SK-N-SH (cell line): ENCODE measurements around the gene RIN3.

Experiments
- CHD2 ChIP-seq: fragments of 150-350 bp; IDR thresholded peaks from 2 replicates; pipeline ENCODE4 v1.6.1; 2018; ENCODE audit warnings: low read length; ENCODE audit not compliant: partially characterized antibody
- EZH2phosphoT487 ChIP-seq: fragments of 200-600 bp; sonication (generic); IDR thresholded peaks from 2 replicates; pipeline ENCODE4 v1.6.1; 2017; ENCODE audit warnings: low read depth, mixed run types, mild to moderate bottlenecking, antibody characterized with exemption, moderate library complexity, borderline replicate concordance
- FOXJ3 ChIP-seq: sonication (generic); formaldehyde crosslinking; IDR thresholded peaks from 2 replicates; pipeline ENCODE4 v1.5.1; 2020; ENCODE audit warnings: mild to moderate bottlenecking, missing genetic modification reagents
- GABPA ChIP-seq: IDR thresholded peaks from 2 replicates; pipeline ENCODE4 v1.4.0; 2012; ENCODE audit warnings: low read depth, mild to moderate bottlenecking
- MXI1 ChIP-seq: IDR thresholded peaks from 2 replicates; pipeline ENCODE4 v1.6.1; 2012; ENCODE audit warnings: mild to moderate bottlenecking, low read depth, low read length, improper control_type of control experiment
- PBX3 ChIP-seq: IDR thresholded peaks from 2 replicates; pipeline ENCODE4; 2012
- POLR2AphosphoS5 ChIP-seq: IDR thresholded peaks from 2 replicates; pipeline ENCODE4 v1.6.1; 2012; ENCODE audit warnings: low read depth, low read length
- RFX5 ChIP-seq: IDR thresholded peaks from 2 replicates; pipeline ENCODE4 v1.6.1; 2012; ENCODE audit warnings: mild to moderate bottlenecking, improper control_type of control experiment, low read length
- RXRA ChIP-seq: IDR thresholded peaks from 2 replicates; pipeline ENCODE4 v1.4.0; 2012; ENCODE audit warnings: low read depth, mild to moderate bottlenecking, borderline replicate concordance
- YY1 ChIP-seq: IDR thresholded peaks from 2 replicates; pipeline ENCODE4 v1.4.0; 2012; ENCODE audit warnings: low read depth, mild to moderate bottlenecking
- ZBTB33 ChIP-seq: IDR thresholded peaks from 2 replicates; pipeline ENCODE4 v1.4.0; 2012; ENCODE audit warnings: low read depth, borderline replicate concordance
- TF ChIP-seq, protein P1 (sequence below): fragments of 200-600 bp; sonication (generic); IDR thresholded peaks from 2 replicates; pipeline ENCODE4 v1.6.1; 2017; ENCODE audit warnings: antibody characterized with exemption, mild to moderate bottlenecking, moderate library complexity
- TF ChIP-seq, protein P2 (sequence below): IDR thresholded peaks from 2 replicates; pipeline ENCODE4 v1.4.0; 2012; ENCODE audit warnings: low read depth, borderline replicate concordance

DNA sequence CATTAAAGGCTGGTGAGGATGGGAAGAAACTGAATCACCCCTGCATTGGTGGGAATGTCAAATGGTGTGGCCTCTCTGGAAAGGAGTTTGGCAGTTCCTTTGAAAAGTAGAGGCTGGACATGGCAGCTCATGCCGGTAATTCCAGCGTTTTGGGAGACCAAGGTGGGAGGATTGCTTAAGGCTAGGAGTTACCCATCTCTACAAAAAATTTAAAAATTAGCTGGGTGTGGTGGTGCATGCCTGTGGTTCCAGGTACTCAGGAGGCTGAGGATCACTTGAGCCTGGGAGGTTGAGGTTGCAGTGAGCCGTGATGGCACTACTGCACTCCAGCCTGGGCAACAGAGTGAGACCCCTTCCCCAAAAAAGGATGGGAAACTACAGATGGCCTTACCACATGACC, 93.7 kb downstream of the RIN3 start:
- TF ChIP-seq, protein P1, sequence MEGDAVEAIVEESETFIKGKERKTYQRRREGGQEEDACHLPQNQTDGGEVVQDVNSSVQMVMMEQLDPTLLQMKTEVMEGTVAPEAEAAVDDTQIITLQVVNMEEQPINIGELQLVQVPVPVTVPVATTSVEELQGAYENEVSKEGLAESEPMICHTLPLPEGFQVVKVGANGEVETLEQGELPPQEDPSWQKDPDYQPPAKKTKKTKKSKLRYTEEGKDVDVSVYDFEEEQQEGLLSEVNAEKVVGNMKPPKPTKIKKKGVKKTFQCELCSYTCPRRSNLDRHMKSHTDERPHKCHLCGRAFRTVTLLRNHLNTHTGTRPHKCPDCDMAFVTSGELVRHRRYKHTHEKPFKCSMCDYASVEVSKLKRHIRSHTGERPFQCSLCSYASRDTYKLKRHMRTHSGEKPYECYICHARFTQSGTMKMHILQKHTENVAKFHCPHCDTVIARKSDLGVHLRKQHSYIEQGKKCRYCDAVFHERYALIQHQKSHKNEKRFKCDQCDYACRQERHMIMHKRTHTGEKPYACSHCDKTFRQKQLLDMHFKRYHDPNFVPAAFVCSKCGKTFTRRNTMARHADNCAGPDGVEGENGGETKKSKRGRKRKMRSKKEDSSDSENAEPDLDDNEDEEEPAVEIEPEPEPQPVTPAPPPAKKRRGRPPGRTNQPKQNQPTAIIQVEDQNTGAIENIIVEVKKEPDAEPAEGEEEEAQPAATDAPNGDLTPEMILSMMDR = no peak
- TF ChIP-seq POLR2AphosphoS5 (no peak), FOXJ3 (CRISPR knock-in tag) (no peak), CHD2 (no peak), YY1 (no peak), EZH2phosphoT487 (no peak), PBX3 (no peak), ZBTB33 (no peak), GABPA (no peak), RXRA (no peak), RFX5 (no peak), MXI1 (no peak)
- TF ChIP-seq, protein P2, sequence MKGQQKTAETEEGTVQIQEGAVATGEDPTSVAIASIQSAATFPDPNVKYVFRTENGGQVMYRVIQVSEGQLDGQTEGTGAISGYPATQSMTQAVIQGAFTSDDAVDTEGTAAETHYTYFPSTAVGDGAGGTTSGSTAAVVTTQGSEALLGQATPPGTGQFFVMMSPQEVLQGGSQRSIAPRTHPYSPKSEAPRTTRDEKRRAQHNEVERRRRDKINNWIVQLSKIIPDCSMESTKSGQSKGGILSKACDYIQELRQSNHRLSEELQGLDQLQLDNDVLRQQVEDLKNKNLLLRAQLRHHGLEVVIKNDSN = no peak
